GM19468 (cell line): ENCODE measurements around the gene BTF3.
"Not testable (repeated sequence)": the region's sequence is repeated elsewhere in the genome, so short reads cannot be mapped to it uniquely, and the experiment has no call there.

Experiments used
- ATAC-seq: cut with Tn5 transposase; IDR thresholded peaks from one replicate; pipeline ENCODE4 v1.9.1; 2021; ENCODE audit warnings: mild to moderate bottlenecking, moderate library complexity, moderate number of reproducible peaks; ENCODE audit not compliant: unreplicated experiment; ENCODE audit errors: extremely low read depth

BTF3 gene

DNA sequence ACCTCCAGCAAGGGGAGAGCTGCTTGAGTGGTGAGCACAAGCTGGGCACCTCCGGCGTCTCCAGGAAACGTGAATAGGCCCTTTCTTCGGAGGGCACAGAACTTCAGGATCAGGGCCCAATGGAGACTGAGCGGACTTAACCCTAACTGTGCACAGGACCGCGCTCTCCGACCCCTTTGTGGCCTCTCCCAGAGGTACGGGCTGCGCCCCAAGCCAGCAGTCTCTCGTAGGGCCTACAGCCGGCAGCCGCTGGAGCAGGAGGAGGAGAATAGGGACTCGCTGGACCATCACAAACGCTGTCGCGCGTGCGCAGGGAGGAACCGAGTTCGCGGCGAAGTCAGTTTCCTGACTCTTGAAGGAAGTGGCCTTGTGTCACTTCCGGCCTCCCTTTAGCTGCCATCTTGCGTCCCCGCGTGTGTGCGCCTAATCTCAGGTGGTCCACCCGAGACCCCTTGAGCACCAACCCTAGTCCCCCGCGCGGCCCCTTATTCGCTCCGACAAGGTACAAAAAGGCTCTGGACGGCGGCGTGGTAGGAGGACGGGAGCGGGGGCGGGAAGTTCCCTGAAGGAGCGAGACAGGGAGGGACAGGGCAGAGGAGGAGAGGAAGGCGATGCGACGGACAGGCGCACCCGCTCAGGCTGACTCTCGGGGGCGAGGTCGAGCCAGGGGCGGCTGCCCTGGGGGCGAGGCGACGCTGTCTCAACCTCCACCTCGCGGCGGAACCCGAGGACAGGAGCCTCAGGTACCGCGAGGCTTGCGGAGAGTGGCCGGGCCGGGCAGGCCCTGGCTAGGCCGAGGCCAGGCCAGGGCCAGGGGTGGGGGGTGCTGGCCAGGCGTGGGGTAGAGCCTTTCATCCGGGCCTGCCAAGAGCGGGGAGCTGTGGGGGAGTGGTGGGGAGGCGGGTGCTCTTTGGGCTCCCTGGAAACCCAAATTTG, at the start of gene BTF3:
TSS of gene BTF3 (plus strand) at position 386 of the 936 bp plus-strand sequence. CDS start at position 612, 226 bp downstream.
- ATAC-seq = peak; percentile 93

DNA sequence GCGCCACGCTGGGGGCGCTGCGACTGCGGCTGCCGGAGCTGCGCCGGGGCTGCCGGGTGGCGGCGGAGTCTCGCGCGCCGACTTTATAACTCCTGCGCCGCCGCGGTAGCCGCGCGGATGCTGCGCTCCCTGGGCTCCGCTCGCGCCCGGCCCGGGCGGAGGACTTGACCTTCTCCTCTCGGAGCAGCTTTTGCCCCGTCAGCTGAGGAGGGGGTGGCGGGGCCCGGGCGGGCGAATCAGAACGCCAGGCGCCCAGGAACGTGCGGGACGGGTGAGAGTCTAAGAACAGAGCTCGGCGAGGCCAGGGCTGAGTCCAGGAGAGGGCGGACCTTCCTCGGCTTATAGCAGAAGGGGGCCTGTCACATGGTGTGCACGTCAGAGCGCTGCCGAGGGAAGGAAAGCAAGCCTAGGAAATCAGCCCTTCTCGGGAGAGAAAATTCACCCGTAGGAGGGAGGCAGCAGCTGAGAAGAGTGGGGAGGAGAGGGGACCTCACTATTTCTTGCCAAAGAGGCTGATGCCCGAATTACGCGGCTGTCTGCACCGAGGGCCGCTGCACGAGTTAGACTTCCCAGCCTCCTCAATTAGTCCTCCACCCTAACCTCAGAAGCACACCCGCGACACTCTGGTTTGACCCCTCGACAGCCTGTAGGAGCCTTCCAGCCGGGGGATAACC, 49.6 kb upstream of the BTF3 start, which contains the start of gene FOXD1:
TSS of gene FOXD1 (minus strand) at position 315 of the 674 bp plus-strand sequence. CDS start 415 bp downstream, outside the sequence.
- no peak for ATAC-seq

DNA sequence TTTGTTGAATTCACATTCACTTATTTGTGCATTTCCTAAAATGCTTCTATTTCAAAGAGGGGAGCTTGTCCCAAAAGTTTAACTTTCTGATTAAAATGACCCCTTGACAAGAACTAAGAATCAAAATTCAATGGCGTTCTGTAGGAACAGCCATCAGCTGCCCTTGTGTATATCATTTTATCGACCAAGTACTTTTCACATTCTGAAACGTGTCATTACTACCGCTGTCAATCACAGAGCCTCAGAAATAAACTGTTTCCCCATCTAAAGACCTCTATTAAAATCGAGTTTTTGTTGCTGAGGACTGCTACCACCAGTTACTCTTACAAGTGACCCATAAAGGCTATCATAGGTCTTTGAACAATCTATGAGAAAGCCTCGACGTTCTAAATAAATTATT, 48.1 kb upstream of the BTF3 start:
- ATAC-seq = no peak

DNA sequence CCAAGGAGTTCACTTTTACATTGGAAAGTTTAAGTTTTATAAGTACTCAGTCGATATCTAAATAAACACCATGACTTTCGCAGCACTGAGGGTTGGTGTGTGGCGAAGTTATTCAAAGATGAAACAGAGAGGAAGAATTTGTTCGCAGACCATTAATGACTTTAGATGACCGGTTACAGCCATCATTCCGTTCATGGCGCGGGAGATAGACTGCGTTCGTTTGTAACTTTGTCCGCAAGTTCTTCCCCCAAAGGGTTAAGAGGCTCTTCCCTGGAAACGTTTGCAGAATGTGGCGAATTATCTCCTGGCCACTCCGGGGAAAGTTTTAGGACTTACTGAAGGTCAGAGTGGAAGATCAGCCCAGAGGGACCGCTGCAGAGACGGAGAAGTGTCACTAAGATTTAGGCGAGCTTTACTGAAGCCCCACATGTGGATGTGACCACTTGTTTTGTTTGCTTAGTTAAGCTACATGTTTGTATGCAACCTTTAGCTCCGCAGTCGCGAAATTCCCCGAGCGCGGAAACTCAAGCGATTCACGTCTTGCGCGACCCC, 47.5 kb upstream of the BTF3 start:
- no peak for ATAC-seq

DNA sequence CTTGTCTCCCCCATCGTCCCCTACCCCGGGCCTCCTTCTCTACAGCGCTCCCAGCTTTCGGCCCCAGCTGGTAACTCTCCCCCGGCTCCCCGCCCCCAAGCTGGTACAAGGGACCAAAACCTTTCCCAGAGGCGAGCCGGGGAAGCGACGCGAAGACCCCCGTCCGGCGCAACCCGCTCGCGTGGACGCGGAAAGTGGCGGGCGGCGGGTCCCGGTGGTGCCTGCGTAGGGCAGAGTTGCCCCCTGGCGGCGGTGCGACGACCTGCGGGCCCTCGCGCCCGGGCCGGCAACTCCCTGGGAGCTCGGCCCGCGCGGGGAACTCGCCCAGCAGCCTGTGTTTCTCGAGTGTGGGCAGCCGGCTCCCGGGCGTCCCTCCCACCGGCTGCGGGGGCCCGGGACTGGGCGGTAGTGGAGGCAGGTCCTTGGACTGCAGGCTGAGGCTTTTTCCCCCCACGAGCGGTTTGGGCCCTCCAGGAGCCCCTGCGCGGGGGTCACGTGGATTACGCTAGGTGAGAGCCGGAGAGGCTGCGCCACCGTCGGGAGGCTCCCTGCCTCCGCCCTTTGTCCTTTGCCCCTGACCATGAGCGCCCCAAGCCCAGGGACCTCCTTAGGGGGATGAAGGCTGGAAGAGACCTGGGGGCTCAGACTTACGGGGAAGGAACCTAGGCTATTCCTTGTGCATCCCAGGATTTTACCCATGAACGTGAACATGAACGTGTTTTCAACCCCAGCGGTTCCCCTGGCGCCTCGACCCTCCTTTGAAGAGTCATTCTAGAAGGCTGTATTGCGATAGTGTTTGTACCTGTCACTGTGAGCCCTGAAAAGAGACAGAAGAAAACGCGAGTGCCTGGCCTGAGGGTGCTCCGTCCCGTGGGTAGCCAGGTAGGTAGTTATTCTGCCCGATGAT, 46.8 kb upstream of the BTF3 start:
- ATAC-seq = no peak

DNA sequence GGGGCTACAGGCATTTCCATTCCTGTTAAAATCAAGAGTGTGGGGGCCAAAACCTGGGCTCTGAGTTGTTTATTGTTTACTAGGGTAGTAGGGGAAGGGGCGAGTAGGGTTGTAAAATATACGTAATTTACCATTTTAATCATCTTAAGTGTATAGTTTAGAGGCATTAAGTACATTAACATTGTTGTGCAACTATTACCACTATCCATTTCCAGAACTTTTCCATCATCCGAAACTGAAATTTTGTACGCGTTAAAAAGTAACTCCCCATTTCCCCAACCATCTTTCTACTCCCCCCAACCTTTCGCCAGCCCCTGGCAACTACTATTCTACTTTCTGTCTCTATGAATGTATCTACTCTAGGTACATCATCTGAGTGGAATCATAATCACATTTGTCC, 46.0 kb upstream of the BTF3 start:
- ATAC-seq = no peak

DNA sequence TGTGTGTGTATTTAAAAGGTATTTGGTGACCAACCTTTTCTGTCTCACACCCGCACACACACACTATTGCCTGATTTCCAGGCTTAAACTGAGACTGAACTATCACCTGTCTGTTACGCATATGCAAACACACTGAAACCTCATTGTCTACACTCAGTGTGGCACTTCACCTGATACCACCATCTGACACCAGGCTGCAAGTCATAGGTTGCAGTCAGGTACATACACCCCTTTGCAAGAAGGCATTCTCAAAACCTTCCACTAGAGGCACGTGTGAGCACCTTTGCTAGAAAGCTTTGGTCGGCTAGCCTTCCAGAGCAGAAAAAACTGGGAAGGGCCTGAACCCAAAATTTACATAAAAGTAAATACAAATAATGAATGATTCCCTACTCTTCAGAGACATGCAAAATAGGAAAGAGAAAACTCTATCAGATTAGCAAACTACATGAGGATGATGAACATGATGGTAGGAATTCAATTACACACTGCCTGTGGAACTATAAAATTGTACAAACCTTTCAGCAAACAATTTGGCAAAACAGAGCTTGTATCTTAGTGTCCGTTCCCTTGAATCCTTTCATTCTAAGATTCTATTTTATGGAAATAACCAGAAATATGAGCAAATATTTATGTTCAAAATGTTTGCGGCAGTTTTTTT, 43.7 kb upstream of the BTF3 start:
- ATAC-seq = no peak

DNA sequence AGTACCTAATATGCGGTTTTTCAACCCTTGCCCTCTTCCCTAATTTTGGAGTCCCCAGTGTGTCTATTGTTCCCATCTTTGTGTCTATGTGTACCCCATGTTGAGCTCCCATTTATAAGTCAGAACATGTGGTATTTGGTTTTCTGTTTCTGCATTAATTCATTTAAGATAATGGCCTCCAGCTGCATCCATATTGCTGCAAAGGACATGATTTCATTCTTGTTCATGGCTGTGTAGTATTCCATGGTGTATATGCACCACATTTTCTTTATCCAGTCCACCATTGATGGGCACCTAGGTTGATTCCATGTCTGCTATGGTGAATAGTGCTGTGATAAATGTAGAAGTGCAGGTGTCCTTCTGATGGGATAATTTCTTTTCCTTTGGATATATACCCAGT, 41.8 kb upstream of the BTF3 start:
- ATAC-seq = not testable (repeated sequence)

DNA sequence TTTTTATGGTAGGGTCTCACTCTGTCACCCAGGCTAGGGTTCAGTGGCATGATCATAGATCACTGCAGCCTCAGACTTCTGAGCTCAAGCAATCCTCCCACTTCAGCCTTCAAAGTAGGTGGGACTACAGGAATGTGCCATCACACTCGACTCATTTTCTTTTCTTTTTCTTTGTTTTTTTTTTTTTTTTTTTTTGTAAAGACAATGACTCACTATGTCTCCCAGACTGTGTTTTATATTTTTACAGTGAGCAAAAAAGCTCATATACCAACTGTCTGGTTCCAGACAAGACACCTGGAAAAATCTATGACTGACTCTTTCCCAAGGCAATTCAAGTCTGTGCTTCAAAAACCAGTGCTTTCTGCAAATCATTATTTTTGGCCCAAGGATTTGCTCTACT, 38.9 kb upstream of the BTF3 start:
- no peak for ATAC-seq

DNA sequence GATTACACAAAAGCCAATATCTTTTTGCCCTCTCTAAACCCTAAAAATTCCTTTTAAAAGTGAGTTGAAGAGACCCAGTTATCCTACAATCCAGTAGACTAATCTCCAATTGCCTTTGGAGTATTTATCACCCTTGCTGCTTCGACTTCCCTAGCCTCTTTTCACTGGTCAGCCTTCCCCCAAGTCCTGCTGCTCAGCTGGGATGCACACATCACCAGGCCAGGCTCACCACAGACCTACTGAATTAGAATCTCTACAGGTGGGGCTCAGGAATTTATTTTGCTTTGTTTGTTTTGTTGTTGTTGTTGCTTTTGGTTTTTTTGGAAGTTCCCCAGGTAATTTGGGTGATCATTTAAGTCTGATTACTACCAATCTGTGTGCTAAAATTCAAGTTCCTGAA, 38.1 kb upstream of the BTF3 start:
- no peak for ATAC-seq

DNA sequence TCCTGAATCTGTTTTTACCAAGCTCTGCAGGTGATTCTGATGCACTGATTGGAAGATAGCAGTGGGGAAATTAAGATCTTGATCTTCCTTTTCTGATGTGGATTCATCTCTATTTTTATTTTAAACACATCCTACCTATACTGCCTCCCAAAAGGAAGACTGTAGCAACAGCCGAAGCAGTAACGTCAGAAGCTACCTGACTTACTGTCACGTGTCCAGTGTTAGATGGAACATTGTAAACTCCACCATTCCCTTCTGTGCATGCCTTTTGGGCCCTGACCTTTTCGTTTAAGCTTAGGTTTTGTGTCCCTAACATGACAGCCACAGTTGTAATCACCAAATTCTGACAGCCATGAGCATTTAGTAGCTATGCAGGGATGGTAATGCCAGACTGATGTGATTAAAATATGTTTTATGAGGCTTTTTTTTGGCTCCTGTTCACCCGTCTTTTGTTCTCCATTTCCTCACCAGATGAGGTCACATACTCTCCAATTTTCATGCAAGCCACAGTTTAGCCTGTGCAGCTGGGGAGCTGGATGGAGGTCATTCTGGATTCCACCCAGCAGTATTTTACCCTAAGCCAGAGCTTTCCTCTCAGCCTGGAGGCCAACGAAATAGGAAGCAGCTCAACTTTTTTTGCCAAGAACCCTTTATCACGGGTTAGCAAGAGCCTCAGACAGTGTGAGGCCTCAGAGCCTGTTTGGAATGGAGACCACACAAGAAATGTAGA, 34.1 kb upstream of the BTF3 start:
- ATAC-seq = no peak

DNA sequence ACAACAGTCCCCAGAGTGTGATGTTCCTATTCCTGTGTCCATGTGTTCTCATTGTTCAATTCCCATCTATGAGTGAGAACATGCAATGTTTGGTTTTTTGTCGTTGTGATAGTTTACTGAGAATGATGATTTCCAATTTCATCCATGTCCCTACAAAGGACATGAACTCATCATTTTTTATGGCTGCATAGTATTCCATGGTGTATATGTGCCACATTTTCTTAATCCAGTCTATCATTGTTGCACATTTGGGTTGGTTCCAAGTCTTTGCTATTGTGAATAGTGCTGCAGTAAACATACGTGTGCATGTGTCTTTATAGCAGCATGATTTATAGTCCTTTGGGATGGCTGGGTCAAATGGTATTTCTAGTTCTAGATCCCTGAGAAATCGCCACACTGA, 29.6 kb upstream of the BTF3 start:
- ATAC-seq = not testable (repeated sequence)

DNA sequence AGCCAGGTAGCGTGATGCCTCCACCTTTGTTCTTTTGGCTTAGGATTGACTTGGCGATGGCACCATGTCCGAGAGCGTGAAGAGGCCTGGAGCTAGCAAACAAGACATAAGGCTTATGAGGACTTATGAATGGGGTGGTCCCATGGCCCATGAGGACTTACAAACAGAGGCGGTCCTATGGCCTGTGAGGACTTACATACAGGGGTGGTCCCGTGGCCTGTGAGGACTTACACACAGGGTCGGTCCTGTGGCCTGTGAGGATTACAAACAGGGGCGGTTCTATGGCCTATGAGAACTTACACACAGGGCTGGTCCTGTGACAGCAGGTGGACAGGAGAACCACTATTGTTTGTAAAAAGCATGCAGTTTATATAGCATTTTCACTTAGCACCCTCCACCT, 28.4 kb upstream of the BTF3 start:
- no peak for ATAC-seq

DNA sequence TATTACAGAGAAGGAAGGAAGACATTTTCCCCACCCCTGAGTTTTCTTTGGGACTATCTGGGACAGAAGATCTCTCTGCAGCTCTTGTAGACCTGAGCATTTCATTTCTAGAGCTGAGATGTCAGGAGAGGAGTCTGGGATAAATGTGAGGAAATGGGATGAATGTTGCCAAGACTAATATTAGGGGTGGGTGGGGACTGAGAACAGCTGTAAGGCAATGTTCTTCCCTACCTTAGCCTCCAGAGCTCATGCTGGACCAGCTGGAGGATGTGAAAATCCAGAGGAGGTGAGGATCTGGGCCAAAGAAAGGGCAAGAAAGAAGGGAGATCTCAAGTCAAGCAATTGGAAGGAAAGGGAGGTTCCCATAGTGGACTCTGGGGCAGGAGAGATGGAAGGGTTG, 26.6 kb upstream of the BTF3 start:
- no peak for ATAC-seq

DNA sequence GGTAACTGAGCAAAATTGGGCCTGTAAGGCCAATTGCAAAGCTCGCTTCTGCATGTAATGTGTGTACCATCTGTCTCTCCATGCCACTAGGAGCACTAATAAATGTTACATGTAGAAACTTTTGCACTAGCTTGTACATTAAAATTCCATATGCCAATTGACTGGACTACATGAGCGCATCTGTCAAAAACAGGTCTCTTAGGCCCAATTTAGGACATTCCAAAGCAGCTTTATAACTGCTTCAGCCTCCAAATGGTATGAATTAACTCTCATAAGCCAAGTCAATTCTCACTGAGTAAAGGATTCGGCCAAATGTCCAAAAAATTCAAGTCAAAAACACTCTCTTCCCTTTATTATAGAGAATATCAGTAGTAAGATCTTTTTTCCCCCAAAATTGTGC, 26.1 kb upstream of the BTF3 start:
- no peak for ATAC-seq

DNA sequence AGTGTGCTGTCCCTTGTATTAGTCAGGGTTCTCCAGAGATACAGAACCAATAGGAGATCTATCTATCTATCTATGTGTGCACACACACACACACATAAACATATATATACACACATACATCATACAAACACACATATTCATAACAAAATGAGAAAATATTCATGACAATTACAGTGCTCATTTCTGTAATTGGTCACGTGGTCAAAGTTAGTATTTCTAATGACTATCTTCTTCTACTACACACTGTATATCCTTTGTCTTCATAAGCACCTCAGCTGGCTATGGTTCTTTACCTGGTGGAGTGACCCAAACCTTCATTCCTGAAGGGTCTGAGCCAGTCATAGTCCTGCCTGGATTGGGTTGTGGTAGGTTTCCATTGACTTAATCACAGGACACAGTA, 17.7 kb upstream of the BTF3 start:
- no peak for ATAC-seq

DNA sequence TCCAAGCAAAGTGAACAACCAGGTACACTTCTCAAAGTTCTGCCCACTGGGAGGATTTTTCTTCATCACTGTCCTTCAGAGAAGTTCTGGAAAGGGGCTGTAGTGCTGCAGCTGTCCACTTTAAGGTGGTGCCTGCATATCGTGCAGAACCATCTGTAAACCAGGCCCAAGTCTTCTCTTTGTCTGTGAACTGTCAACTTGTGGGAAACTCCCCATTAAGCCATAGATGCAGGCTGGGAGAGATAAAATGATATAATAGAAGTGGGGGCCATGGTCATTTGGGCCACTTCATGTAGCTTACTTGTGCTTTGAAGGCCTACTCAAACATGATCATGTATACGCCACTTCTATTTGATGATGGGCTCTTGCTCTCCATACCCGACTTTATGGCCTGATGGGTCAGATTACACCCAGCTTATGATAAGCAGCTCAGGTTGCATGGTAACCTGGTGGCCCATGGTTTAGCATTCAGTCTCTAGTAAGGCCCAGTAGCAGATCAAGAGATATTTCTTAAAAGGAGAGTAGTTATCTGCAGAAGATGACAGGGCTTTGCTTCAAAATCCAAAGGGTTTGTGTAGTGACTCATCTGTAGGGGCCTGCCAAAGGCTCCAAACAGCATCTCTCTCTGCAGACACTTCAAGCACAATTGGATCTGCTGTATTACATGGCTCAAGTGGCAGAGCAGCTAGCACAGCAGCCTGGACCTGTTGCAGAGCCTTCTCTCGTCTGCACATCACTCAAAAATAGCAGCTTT, 15.7 kb upstream of the BTF3 start:
- no peak for ATAC-seq

DNA sequence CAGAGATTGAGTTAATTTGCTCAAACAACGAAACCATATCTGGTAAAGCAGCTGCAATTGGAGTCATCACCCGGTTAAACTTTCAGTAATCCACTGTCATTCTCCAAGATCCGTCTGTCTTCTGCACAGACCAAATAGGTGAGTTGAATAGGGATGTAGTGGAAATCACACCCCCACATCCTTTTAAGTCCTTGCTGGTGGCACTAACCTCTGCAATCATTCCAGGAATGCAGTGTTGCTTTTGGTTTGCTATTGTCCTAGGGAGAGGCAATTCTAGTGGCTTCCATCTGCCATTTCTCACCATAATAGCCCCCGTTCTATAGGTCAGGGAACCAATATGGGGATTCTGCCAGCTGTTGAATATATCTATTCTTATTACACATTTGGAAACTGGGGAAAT, 14.6 kb upstream of the BTF3 start:
- ATAC-seq = no peak
